Stimulated activated effector memory CD8-positive, alpha-beta T cell treated with anti-CD3 and anti-CD28 coated beads, Interleukin-12 subunit alpha, Interleukin-12 subunit beta, amount 100 ng/mL, for 72 hours (primary cell): Measurements from ENCODE around the gene GRK6.
A peak's percentile ranks its signal among the peaks of the same experiment; 100 is the strongest.
"Not testable (repeated sequence)": the region's sequence is repeated elsewhere in the genome, so short reads cannot be mapped to it uniquely, and the experiment has no call there.

Source experiments
- ATAC-seq: fragments of 150-1000 bp; cut with Tn5 transposase; 2 replicates; pipeline ENCODE4 v1.10.0; 2021
- DNase-seq, 2 donors: peaks; one replicate each; pipeline ENCODE4 v3.0.0; 2021 to 2022; ENCODE audit warnings: low spot score in 2 of 2
- H3K27ac Mint-ChIP-seq: one replicate; pipeline ENCODE4 v1.8.0; 2022; ENCODE audit warnings: mild to moderate bottlenecking, mixed read lengths
- H3K36me3 Mint-ChIP-seq: one replicate; pipeline ENCODE4 v1.8.0; 2022; ENCODE audit warnings: mild to moderate bottlenecking, mixed read lengths
- H3K4me1 Mint-ChIP-seq: one replicate; pipeline ENCODE4 v1.8.0; 2022; ENCODE audit warnings: mixed read lengths
- H3K4me3 Mint-ChIP-seq: one replicate; pipeline ENCODE4 v1.8.0; 2022; ENCODE audit warnings: mild to moderate bottlenecking, mixed read lengths
- H3K9me3 Mint-ChIP-seq: one replicate; pipeline ENCODE4 v1.8.0; 2022; ENCODE audit warnings: mixed read lengths

GRK6 gene

GRCh38 chr5:177405805-177406204, 20.7 kb upstream of the GRK6 start:
- Mint-ChIP-seq H3K4me3 (peak overlapping the region; percentile 82), H3K4me1 (peaks cover 47% of the 10 kb centered on the region), H3K36me3 (no peaks in the 10 kb centered on the region), H3K27ac (peak overlapping the region; percentile 63), H3K9me3 (no peaks in the 10 kb centered on the region)
- no peak for DNase-seq
- ATAC-seq, result no peak

DNA sequence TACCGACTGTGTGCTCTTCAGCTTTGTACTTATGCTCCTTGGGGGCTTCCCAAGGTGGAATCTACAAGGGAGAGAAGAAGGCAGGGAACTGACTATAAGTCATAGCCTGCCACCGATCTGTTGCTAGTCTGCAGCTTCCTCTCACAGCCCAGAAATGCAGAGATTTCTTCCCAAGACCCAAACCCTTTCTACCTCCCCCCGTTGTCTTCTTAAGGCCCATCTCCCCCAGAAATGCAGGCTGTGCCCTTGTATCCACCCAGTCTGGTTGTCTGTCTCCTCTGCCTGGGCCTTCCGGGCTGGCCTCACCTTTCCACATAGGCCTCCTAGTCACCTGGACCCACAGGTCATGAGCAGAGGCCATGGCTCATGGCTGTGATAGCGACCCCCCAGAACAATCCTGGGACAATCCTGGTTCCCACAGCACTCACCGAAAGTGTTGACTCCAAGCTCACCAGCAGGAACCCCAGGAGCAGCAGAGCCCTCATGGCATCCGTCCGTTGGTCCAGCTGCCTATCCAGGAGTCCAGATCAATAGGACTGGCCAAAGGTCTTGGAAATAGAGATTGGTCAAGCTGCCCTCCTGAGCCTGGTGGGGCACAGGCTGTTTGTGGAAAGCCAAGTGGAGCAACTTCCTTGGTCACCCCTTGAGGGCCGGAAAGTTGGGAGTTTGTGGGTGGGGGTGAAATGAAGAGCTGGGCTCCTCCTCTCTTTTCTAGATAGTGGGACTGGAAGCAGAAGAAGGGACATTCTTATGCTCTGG, 17.3 kb upstream of the GRK6 start, which contains the start of gene F12:
Gene F12, minus strand, starts transcription at position 522 of the 759 bp plus-strand sequence. Its CDS starts 37 bp downstream, at position 485.
- ATAC-seq (no peak), DNase-seq (no peak)
- Mint-ChIP-seq H3K4me3 (no peak within 1 kb of the TSS), H3K36me3 (no peaks in the 10 kb centered on the region), H3K27ac (peak within 1 kb of the TSS; percentile 51), H3K9me3 (no peaks in the 10 kb centered on the region), H3K4me1 (peaks cover 63% of the 10 kb centered on the region)

- H3K4me1 Mint-ChIP-seq, result peaks cover 51% of the 10 kb centered on the region
- peak overlapping the region; percentile 51 for H3K27ac Mint-ChIP-seq
- no peaks in the 10 kb centered on the region for H3K9me3 Mint-ChIP-seq
- no peaks in the 10 kb centered on the region for H3K36me3 Mint-ChIP-seq
- H3K4me3 Mint-ChIP-seq, result no peak overlapping the region
- ATAC-seq (no peak), DNase-seq (no peak)
Observed at GRCh38 chr5:177410575-177410974, 15.9 kb upstream of the GRK6 start.

DNA sequence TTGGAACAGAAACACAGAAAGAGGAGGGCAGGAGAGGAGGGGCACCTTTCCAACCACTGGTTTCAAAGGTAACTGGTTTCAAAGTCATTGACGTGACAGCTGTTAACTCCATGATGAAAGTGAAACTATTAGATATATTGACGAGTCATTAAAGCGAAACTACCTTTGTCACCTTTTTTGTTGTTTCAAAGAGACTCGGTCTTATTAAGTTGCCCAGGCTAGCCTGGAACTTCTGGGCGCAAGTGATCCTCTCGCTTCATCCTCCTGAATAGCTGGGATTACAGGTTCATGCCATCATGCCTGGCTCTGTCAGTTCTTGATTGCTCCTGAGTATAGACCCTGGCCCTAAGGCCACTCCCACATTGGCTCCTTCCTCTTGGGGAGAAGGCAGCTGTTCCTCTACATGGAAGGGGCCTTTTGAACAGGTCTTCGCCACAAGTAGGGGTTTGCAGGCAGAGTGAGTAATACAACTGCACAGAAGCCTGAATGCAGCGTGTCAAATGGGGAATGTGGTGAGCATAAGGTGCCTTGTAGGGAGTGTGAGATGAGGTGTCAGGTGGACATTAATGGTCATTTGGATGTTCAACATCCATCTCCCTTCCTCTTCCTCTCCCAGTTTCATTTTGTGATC, 13.8 kb upstream of the GRK6 start:
- ATAC-seq, result peak; percentile 91
- Mint-ChIP-seq H3K4me1 (peaks cover 45% of the 10 kb centered on the region), H3K4me3 (peak overlapping the region; percentile 59), H3K9me3 (no peaks in the 10 kb centered on the region), H3K36me3 (no peaks in the 10 kb centered on the region), H3K27ac (peak overlapping the region; percentile 58)
- peak in 1 of 2 donors; percentile 60 for DNase-seq

- DNase-seq (no peak), ATAC-seq (no peak)
- Mint-ChIP-seq H3K36me3 (no peaks in the 10 kb centered on the region), H3K4me3 (no peak overlapping the region), H3K4me1 (peaks cover 38% of the 10 kb centered on the region), H3K9me3 (no peaks in the 10 kb centered on the region), H3K27ac (no peak overlapping the region)
Observed at GRCh38 chr5:177414481-177414880, 12.0 kb upstream of the GRK6 start.

- H3K9me3 Mint-ChIP-seq, H3K27ac Mint-ChIP-seq, H3K4me3 Mint-ChIP-seq, DNase-seq, ATAC-seq, H3K36me3 Mint-ChIP-seq: not testable (repeated sequence)
- peaks cover 19% of the 10 kb centered on the region for H3K4me1 Mint-ChIP-seq
Observed at GRCh38 chr5:177417081-177417480, 9.4 kb upstream of the GRK6 start.

DNA sequence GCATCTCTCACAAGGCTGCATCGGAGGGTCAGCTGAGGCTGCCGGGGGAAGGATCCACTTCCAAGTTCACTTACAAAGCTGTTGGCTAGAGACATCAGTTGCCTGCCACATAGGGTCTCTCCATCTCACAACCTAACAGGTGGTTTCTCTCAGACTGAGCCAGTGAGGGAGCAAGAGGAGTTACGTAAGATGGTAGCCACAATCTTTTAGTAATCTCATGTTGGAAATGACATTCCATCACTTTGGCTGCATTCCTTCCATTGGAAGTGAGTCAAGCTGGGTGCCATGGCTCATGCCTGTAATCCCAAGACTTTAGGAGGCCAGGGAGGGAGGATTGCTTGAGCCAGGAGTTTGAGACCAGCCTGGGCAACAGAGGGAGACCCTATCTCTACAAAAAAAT, 7.4 kb upstream of the GRK6 start:
- Mint-ChIP-seq H3K4me3 (no peak overlapping the region), H3K27ac (peak overlapping the region; percentile 26), H3K9me3 (no peaks in the 10 kb centered on the region), H3K4me1 (peaks cover 3% of the 10 kb centered on the region), H3K36me3 (no peaks in the 10 kb centered on the region)
- ATAC-seq, result no peak
- DNase-seq, result no peak

- not testable (repeated sequence) for H3K9me3 Mint-ChIP-seq, H3K36me3 Mint-ChIP-seq, H3K4me3 Mint-ChIP-seq, DNase-seq, H3K27ac Mint-ChIP-seq, ATAC-seq
- peaks cover 14% of the 10 kb centered on the region for H3K4me1 Mint-ChIP-seq
Observed at GRCh38 chr5:177420472-177420871, 6.0 kb upstream of the GRK6 start.

DNA sequence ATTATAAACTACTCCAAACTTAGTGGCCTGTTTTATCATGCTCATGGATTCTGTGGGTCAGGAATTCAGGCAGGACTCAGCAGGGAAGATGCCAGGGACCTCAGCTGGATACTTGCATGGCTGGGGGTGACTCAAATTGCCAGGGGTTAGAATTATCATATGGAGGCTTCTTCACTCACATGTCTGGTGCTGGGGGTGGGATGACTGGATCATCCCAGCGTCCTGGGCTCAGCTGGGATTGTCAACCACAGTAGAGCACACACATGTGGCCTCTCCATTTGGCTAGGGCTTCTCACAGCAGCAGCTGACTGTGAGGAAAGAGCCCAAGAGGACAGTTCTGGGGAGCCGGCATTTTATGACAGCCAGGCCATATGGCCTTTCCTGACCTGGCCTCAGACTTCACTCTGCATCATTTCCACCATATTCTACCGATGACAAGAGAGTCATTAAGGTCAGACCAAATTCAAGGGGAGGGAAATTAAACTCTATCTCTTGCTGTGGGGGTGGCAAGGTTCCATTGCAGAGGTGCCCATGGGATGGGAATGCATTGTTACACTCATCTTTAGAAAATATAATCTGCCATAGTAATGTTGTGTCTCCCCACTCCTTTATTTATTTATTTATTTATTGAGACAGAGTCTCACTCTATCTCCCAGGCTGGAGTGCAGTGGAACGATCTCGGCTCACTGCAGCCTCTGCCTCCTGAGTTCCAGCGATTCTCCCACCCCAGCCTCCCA, 5.2 kb upstream of the GRK6 start:
- H3K27ac Mint-ChIP-seq, result no peak overlapping the region
- peaks cover 21% of the 10 kb centered on the region for H3K4me1 Mint-ChIP-seq
- H3K36me3 Mint-ChIP-seq, result peaks cover 10% of the 10 kb centered on the region
- DNase-seq (no peak), ATAC-seq (no peak)
- no peak overlapping the region for H3K4me3 Mint-ChIP-seq
- no peaks in the 10 kb centered on the region for H3K9me3 Mint-ChIP-seq

DNA sequence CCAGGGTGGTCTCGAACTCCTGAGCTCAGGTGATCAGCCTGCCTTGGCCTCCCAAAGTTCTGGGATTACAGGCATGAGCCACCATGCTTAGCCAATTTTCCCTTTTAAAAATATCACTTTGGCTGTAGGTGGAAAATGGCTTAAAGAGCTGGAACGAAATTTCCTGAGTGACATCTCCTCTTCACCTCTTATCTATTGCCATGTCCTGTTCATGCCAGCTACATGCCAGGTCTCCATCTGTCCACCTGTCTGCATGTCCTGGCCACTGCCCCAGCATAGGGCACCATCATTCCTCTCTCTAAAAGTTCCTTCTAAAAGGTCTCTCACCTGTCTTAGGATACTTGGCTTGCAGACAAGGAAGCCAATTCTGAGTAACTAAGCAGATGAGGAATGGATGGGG, 2.8 kb upstream of the GRK6 start:
- Mint-ChIP-seq H3K27ac (no peak overlapping the region), H3K4me1 (peaks cover 25% of the 10 kb centered on the region), H3K36me3 (peaks cover 31% of the 10 kb centered on the region), H3K4me3 (no peak overlapping the region), H3K9me3 (no peaks in the 10 kb centered on the region)
- ATAC-seq (no peak), DNase-seq (no peak)

- no peak for ATAC-seq
- Mint-ChIP-seq H3K27ac (peak overlapping the region; percentile 93), H3K4me3 (peak overlapping the region; percentile 76), H3K4me1 (peaks cover 42% of the 10 kb centered on the region), H3K36me3 (peaks cover 47% of the 10 kb centered on the region), H3K9me3 (no peaks in the 10 kb centered on the region)
- no peak for DNase-seq
Observed at GRCh38 chr5:177425196-177425800, 1.2 kb upstream of the GRK6 start.

DNA sequence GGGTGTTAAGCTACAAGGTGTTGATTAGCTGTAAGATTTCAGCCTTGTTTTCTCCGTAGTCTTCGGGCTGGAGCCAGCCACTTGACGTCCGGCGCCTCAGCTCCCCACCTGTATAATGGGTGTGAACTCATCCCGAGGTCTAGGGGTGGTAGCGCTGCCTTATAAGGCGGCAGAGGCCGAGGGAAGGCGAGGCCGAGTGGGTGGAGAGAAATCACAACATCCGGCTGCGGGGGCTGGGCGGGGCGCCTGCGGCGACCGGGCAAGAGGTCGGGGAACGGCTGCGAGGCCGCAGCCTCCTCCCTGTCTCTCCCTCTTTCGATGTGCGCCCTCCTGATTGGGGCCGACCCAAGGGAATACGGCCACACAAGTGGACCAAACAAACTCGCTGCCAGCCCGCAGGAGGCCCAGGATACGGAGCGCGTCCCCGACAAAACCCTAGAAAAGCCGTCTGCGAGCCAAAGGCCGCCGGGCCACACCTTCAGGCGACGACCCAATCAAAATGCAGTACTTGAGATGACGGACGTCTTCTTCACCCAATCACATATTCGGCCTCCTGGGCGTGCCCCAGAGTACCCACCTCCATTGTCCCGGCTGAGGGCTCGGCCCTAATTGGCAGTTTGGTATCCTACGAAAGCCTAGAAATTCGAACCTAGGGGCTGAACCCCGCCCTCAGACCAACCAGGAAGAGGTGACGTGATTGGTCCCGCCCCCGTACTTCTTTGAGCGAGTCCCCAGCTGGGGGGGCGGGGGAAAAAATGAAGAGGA, 493 bp upstream of the GRK6 start:
- ATAC-seq, result peak; percentile 89
- H3K9me3 Mint-ChIP-seq, result no peaks in the 10 kb centered on the region
- H3K36me3 Mint-ChIP-seq, result peaks cover 54% of the 10 kb centered on the region
- peak; percentile 90 to 99 for DNase-seq
- H3K4me1 Mint-ChIP-seq, result peaks cover 48% of the 10 kb centered on the region
- H3K27ac Mint-ChIP-seq, result peak overlapping the region; percentile 93
- peak overlapping the region; percentile 76 for H3K4me3 Mint-ChIP-seq

DNA sequence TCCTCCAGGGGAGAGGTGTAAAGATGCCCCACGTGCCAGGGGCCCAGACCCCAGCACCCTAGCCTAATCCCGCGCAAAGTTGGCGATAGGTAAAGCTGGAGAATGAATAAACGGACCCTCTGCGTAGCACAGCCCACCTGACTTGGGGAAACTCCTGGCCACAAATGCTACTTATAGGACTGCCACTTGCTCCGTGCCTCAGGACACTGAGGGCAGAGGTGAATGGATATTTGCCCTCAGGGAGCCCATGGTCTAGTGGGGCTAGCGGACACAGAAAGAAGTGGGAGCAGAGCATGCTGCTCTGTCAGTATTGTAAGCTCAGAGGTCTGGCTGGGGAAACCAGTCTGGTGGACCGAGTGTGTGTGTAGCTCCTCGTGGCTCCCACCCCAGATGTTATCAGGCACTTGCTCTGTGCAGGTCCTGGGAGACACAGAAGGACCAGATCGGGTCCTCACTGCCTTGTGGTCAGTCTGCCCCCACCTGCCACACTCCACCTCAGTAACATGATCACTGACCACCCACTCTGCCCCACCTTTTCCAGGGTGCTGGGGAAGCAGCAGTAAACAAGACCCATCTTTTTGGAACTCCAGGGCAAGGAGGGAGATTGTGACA, 841 bp downstream of the GRK6 start:
- DNase-seq, result peak in 1 of 2 donors; percentile 63
- Mint-ChIP-seq H3K4me1 (peaks cover 62% of the 10 kb centered on the region), H3K27ac (peak overlapping the region; percentile 93), H3K9me3 (no peaks in the 10 kb centered on the region), H3K36me3 (peaks cover 68% of the 10 kb centered on the region), H3K4me3 (peak overlapping the region; percentile 76)
- ATAC-seq, result no peak

- Mint-ChIP-seq H3K9me3 (no peaks in the 10 kb centered on the region), H3K27ac (peak overlapping the region; percentile 93), H3K4me1 (peaks cover 68% of the 10 kb centered on the region), H3K4me3 (peak overlapping the region; percentile 76), H3K36me3 (peaks cover 75% of the 10 kb centered on the region)
- DNase-seq (peak in 1 of 2 donors; percentile 78), ATAC-seq (no peak)
Observed at GRCh38 chr5:177427919-177428573, 1.6 kb downstream of the GRK6 start.
